ENCODE measurements around the gene SLC30A9. TPM values are rescaled to one million over a fixed set of nuclear protein-coding genes. Genes with fewer than 3 reads are reported as not detected.

SLC30A9 gene
- total RNA-seq, 2 donors from 2014 or later: 66.9 to 78.0 TPM

DNA sequence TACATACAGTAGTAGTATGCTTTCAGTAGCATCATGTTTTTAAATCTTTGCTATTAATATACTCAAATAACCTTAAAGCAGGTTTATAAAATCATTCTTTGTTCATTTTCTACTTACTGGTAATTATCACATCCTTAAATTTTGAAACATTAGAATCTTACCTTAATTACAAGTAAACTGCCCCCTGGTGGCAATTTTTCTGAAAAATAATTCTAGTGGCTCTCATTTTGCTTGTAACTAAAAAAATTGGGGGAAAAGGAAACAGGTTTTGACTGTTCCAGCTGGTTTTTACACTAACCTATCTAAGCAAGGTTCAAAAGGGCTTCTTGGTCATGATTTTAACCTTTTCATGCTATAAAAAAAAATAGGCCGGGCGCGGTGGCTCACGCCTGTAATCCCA, 27.2 kb upstream of the SLC30A9 start:
- H3K9me3 Mint-ChIP-seq: peaks cover under 1% of the 10 kb centered on the region
- H3K36me3 Mint-ChIP-seq (ENCODE audit: low read depth): peaks cover under 1% of the 10 kb centered on the region
- Histone ChIP-seq H3K36me3 (ENCODE audit: control insufficient read depth, insufficient read depth, low read length) (no peaks in the 10 kb centered on the region), H3K27me3 (ENCODE audit: control insufficient read depth, insufficient read depth, low read length, poor library complexity, severe bottlenecking) (no peaks in the 10 kb centered on the region), H3K9ac (ENCODE audit: extremely low read depth, low read length, poor library complexity, severe bottlenecking) (no peak overlapping the region), H3K9me3 (ENCODE audit: control insufficient read depth, low read length) (no peaks in the 10 kb centered on the region), H3K4me1 (ENCODE audit: control insufficient read depth, insufficient read depth, low read length) (no peaks in the 10 kb centered on the region), H3K4me3 (ENCODE audit: low read length) (no peak overlapping the region), H3K27ac (ENCODE audit: low read depth, low read length) (no peak overlapping the region)
- WGBS, 2 experiments (ENCODE audit: insufficient coverage in 1 of 2, insufficient read length in 1 of 2): 97% methylated on average over 4 of the region's 4 CpGs; no CpG with 5 or more reads in 1 of the 2 experiments
- H3K27me3 Mint-ChIP-seq (ENCODE audit: insufficient read depth): no peaks in the 10 kb centered on the region
- DNase-seq: no peak
- no peak overlapping the region for H3K4me3 Mint-ChIP-seq
- TF ChIP-seq, protein P1, sequence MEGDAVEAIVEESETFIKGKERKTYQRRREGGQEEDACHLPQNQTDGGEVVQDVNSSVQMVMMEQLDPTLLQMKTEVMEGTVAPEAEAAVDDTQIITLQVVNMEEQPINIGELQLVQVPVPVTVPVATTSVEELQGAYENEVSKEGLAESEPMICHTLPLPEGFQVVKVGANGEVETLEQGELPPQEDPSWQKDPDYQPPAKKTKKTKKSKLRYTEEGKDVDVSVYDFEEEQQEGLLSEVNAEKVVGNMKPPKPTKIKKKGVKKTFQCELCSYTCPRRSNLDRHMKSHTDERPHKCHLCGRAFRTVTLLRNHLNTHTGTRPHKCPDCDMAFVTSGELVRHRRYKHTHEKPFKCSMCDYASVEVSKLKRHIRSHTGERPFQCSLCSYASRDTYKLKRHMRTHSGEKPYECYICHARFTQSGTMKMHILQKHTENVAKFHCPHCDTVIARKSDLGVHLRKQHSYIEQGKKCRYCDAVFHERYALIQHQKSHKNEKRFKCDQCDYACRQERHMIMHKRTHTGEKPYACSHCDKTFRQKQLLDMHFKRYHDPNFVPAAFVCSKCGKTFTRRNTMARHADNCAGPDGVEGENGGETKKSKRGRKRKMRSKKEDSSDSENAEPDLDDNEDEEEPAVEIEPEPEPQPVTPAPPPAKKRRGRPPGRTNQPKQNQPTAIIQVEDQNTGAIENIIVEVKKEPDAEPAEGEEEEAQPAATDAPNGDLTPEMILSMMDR (conservative IDR thresholded peaks at IDR 0.05): peak; percentile 75
- no peaks in the 10 kb centered on the region for H3K4me1 Mint-ChIP-seq
- no peak overlapping the region for H3K27ac Mint-ChIP-seq

DNA sequence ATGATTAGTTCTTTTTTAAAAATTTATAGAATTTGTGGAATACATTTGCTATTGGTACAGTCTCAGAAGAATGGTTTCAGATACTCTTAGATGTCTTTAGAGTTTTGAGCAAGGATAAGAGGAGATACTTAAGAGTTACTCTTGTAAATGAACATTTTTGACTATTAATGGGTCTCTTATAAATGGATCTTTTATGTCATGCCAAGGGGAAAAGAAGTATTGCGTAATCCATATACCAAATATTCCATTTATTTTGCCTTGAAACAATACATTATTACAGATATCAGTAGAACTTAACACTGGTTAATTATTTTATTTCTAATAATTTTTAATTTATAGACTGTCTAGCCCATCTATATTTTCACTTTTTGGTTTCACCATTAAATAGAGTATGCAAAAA, 25.9 kb upstream of the SLC30A9 start:
- no peak for DNase-seq
- no peaks in the 10 kb centered on the region for H3K27me3 Mint-ChIP-seq (ENCODE audit: insufficient read depth)
- H3K27ac Mint-ChIP-seq: no peak overlapping the region
- H3K36me3 ChIP-seq (ENCODE audit: control insufficient read depth, insufficient read depth, low read length): no peaks in the 10 kb centered on the region
- no peaks in the 10 kb centered on the region for H3K9me3 ChIP-seq (ENCODE audit: control insufficient read depth, low read length)
- H3K27me3 ChIP-seq (ENCODE audit: control insufficient read depth, insufficient read depth, low read length, poor library complexity, severe bottlenecking): no peaks in the 10 kb centered on the region
- no peak overlapping the region for H3K27ac ChIP-seq (ENCODE audit: low read depth, low read length)
- H3K36me3 Mint-ChIP-seq (ENCODE audit: low read depth): peaks cover 4% of the 10 kb centered on the region
- no peak overlapping the region for H3K4me3 ChIP-seq (ENCODE audit: low read length)
- H3K9me3 Mint-ChIP-seq: peaks cover 13% of the 10 kb centered on the region
- no peak overlapping the region for H3K9ac ChIP-seq (ENCODE audit: extremely low read depth, low read length, poor library complexity, severe bottlenecking)
- TF ChIP-seq, protein P1 (conservative IDR thresholded peaks at IDR 0.05): no peak
- no CpG with 5 or more reads among the region's 1 CpG for WGBS, 2 experiments (ENCODE audit: insufficient coverage in 1 of 2, insufficient read length in 1 of 2)
- H3K4me1 ChIP-seq (ENCODE audit: control insufficient read depth, insufficient read depth, low read length): no peaks in the 10 kb centered on the region
- H3K4me3 Mint-ChIP-seq: no peak overlapping the region
- no peaks in the 10 kb centered on the region for H3K4me1 Mint-ChIP-seq

DNA sequence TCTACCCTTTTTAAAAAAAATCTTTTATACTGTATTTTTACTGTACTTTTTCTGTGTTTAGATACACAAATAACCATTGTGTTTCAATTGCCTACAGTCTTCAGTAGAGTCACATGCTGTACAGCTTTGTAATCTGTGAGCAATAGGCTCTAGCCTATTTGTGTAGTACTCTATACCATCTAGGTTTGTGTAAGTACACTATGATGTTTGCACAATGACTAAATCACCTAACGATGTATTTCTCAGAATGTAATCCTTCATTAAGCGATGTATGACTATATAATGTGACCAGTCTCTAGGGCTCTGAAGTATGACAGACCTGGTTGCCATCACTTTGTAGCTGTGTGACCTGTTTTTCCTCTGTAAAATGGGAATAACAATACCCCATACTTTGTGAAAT, 22.9 kb upstream of the SLC30A9 start:
- Histone ChIP-seq H3K4me1 (ENCODE audit: control insufficient read depth, insufficient read depth, low read length) (no peaks in the 10 kb centered on the region), H3K27ac (ENCODE audit: low read depth, low read length) (no peak overlapping the region)
- TF ChIP-seq, protein P1 (conservative IDR thresholded peaks at IDR 0.05): no peak

More for the DNA sequence above, 22.9 kb upstream of the SLC30A9 start:
- Mint-ChIP-seq H3K27ac (no peak overlapping the region), H3K4me1 (no peaks in the 10 kb centered on the region), H3K27me3 (ENCODE audit: insufficient read depth) (no peaks in the 10 kb centered on the region), H3K9me3 (peaks cover 26% of the 10 kb centered on the region), H3K36me3 (ENCODE audit: low read depth) (peaks cover 4% of the 10 kb centered on the region), H3K4me3 (no peak overlapping the region)
- Histone ChIP-seq H3K36me3 (ENCODE audit: control insufficient read depth, insufficient read depth, low read length) (no peaks in the 10 kb centered on the region), H3K4me3 (ENCODE audit: low read length) (no peak overlapping the region), H3K27me3 (ENCODE audit: control insufficient read depth, insufficient read depth, low read length, poor library complexity, severe bottlenecking) (no peaks in the 10 kb centered on the region), H3K9me3 (ENCODE audit: control insufficient read depth, low read length) (no peaks in the 10 kb centered on the region), H3K9ac (ENCODE audit: extremely low read depth, low read length, poor library complexity, severe bottlenecking) (no peak overlapping the region)
- DNase-seq: no peak
- WGBS, 2 experiments (ENCODE audit: insufficient coverage in 1 of 2, insufficient read length in 1 of 2): 92 to 98% methylated on average over 2 of the region's 2 CpGs
